Skeletal muscle tissue (tissue), 4 donors: ENCODE data around the gene NRROS. TPM values are rescaled to one million over a fixed set of nuclear protein-coding genes. Genes with fewer than 3 reads are reported as not detected.
"Not testable (repeated sequence)": the region's sequence is repeated elsewhere in the genome, so short reads cannot be mapped to it uniquely, and the experiment has no call there.

Source experiments
- H3K27ac ChIP-seq: one replicate; pipeline ENCODE4 v1.7.0; 2013; ENCODE audit warnings: mild to moderate bottlenecking, low read depth, low read length, inconsistent platforms
- H3K27me3 ChIP-seq, 3 donors: one replicate each; pipeline ENCODE4 v1.7.0; 2013; ENCODE audit warnings: low read length in 3 of 3; ENCODE audit not compliant: control insufficient read depth in 3 of 3, insufficient read depth in 3 of 3
- H3K36me3 ChIP-seq, 3 donors: one replicate each; pipeline ENCODE4 v1.7.0; 2013; ENCODE audit warnings: low read length in 3 of 3; ENCODE audit not compliant: control insufficient read depth in 3 of 3, insufficient read depth in 3 of 3
- H3K4me1 ChIP-seq, 3 donors: one replicate each; pipeline ENCODE4 v1.7.0; 2013; ENCODE audit warnings: low read length in 3 of 3, mild to moderate bottlenecking in 3 of 3; ENCODE audit not compliant: control insufficient read depth in 3 of 3, insufficient read depth in 3 of 3
- H3K4me3 ChIP-seq, 3 donors: one replicate each; pipeline ENCODE4 v1.7.0; 2013; ENCODE audit warnings: low read length in 3 of 3
- H3K9ac ChIP-seq, 3 donors: one replicate each; pipeline ENCODE4 v1.7.0; 2013; ENCODE audit warnings: low read length in 3 of 3, mild to moderate bottlenecking in 3 of 3, moderate library complexity in 2 of 3, low read depth in 1 of 3
- H3K9me3 ChIP-seq, 3 donors: one replicate each; pipeline ENCODE4 v1.7.0; 2013; ENCODE audit warnings: low read length in 3 of 3; ENCODE audit not compliant: control insufficient read depth in 3 of 3
- total RNA-seq: library from RNA; depleted of rRNA; stranded (reverse); fragments of >200 nt; gene quantifications from one replicate; pipeline ENCODE4 v1.2.3, GENCODE V29; 2014
- donor health status: Osteomylitis.

Gene NRROS
- total RNA-seq, 1 donor from 2014 or later, result 1.6 TPM

GRCh38 chr3:196634829-196635228 lies 4.7 kb upstream of the NRROS start:
- no peaks in the 10 kb centered on the region for H3K9me3 ChIP-seq
- H3K36me3 ChIP-seq, result no peaks in the 10 kb centered on the region
- H3K4me1 ChIP-seq, result peaks cover 7 to 18% (median 12%) of the 10 kb centered on the region in 3 donors
- H3K27me3 ChIP-seq, result peaks cover 12 to 17% (median 13%) of the 10 kb centered on the region in 3 donors
- no peak overlapping the region for H3K9ac ChIP-seq
- no peak overlapping the region for H3K4me3 ChIP-seq
- peak overlapping the region; percentile 7 for H3K27ac ChIP-seq

- Histone ChIP-seq H3K27me3 (peaks cover 20 to 27% (median 25%) of the 10 kb centered on the region in 3 donors), H3K9ac (no peak overlapping the region), H3K4me3 (no peak overlapping the region), H3K4me1 (peaks cover 9 to 19% (median 12%) of the 10 kb centered on the region in 3 donors), H3K36me3 (no peaks in the 10 kb centered on the region), H3K9me3 (no peaks in the 10 kb centered on the region), H3K27ac (peak overlapping the region; percentile 19)
Measured at GRCh38 chr3:196636369-196637349, 2.8 kb upstream of the NRROS start.

- H3K27ac ChIP-seq, H3K4me3 ChIP-seq: not testable (repeated sequence)
Measured at GRCh38 chr3:196637941-196638340, 1.6 kb upstream of the NRROS start.

GRCh38 chr3:196638861-196639482 lies 522 bp upstream of the NRROS start:
- Histone ChIP-seq H3K4me3 (peak overlapping the region; percentile 45 to 78 (median 70)), H3K9me3 (no peaks in the 10 kb centered on the region), H3K27me3 (peaks cover 20 to 31% (median 27%) of the 10 kb centered on the region in 3 donors), H3K9ac (peak overlapping the region in 2 of 3 donors; percentile 56 to 72), H3K36me3 (no peaks in the 10 kb centered on the region), H3K4me1 (peaks cover 0 to 17% (median 3%) of the 10 kb centered on the region in 3 donors), H3K27ac (peak overlapping the region; percentile 52)

More at GRCh38 chr3:196637941-196638340, 1.6 kb upstream of the NRROS start:
- not testable (repeated sequence) for H3K9me3 ChIP-seq, H3K36me3 ChIP-seq, H3K9ac ChIP-seq
- Histone ChIP-seq H3K4me1 (peaks cover 4 to 14% (median 5%) of the 10 kb centered on the region in 3 donors), H3K27me3 (peaks cover 20 to 28% (median 27%) of the 10 kb centered on the region in 3 donors)

DNA sequence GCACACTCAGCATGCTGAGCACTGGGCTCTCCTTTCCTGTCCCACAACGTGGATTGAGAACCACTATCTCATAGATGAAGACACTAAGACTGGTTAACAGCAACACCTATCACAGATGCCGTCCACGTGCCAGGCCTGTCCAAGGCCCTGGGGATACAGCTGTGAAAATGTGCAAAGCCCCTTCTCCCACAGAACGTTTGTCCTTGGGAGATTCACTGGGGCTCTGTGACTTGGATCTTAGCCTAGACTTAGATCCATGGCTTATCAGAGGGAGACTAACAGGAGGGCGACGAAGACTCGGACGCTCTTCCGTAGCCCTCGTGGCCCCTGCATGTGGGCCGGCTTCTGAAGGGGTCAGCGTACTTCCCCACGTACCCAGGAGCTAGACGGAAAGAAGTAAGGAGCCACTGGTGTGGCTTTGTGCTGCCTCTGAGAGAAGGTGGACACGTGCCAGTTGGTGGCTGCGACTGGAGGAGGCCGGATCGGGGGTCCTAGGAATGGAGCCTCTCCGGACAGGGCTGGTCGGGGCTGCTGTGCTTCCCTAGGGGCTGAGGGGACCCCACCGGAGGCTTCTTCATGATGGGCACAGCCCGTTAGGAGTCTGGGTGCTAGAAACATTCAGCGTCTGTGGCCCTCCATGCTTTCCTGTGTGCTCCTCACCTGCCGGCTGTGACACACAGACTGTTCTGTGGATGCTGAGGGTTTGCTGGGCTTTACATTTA lies 964 bp downstream of the NRROS start:
- H3K27me3 ChIP-seq, result peaks cover 20 to 31% (median 27%) of the 10 kb centered on the region in 3 donors
- no peaks in the 10 kb centered on the region for H3K36me3 ChIP-seq
- H3K4me1 ChIP-seq, result peaks cover 0 to 17% (median 3%) of the 10 kb centered on the region in 3 donors
- no peaks in the 10 kb centered on the region for H3K9me3 ChIP-seq
- peak overlapping the region; percentile 70 to 78 (median 71) for H3K4me3 ChIP-seq
- peak overlapping the region; percentile 56 to 72 (median 57) for H3K9ac ChIP-seq
- H3K27ac ChIP-seq, result peak overlapping the region; percentile 52

- Histone ChIP-seq H3K4me1 (peaks cover 0 to 17% (median 3%) of the 10 kb centered on the region in 3 donors), H3K27me3 (peaks cover 20 to 27% (median 21%) of the 10 kb centered on the region in 3 donors), H3K9ac (peak overlapping the region in 1 of 3 donors; percentile 16), H3K27ac (no peak overlapping the region), H3K36me3 (no peaks in the 10 kb centered on the region), H3K4me3 (peak overlapping the region in 2 of 3 donors; percentile 2 to 50), H3K9me3 (no peaks in the 10 kb centered on the region)
Measured at GRCh38 chr3:196641333-196642054, 2.0 kb downstream of the NRROS start.

- Histone ChIP-seq H3K4me3 (no peak overlapping the region), H3K27ac (no peak overlapping the region), H3K9ac (no peak overlapping the region), H3K27me3 (peaks cover 19 to 24% (median 20%) of the 10 kb centered on the region in 3 donors), H3K9me3 (no peaks in the 10 kb centered on the region), H3K4me1 (peaks cover 0 to 17% (median 3%) of the 10 kb centered on the region in 3 donors), H3K36me3 (no peaks in the 10 kb centered on the region)
Measured at GRCh38 chr3:196642434-196642833, 2.9 kb downstream of the NRROS start.

GRCh38 chr3:196643201-196643749 lies 3.8 kb downstream of the NRROS start:
- H3K9me3 ChIP-seq, result no peaks in the 10 kb centered on the region
- peaks cover 19 to 24% (median 20%) of the 10 kb centered on the region in 3 donors for H3K27me3 ChIP-seq
- H3K27ac ChIP-seq, result no peak overlapping the region
- H3K36me3 ChIP-seq, result no peaks in the 10 kb centered on the region
- H3K4me3 ChIP-seq, result no peak overlapping the region
- H3K4me1 ChIP-seq, result peaks cover 0 to 17% (median 3%) of the 10 kb centered on the region in 3 donors
- no peak overlapping the region for H3K9ac ChIP-seq

- H3K4me1 ChIP-seq, result peaks cover 0 to 14% (median 3%) of the 10 kb centered on the region in 3 donors
- H3K9me3 ChIP-seq, result no peaks in the 10 kb centered on the region
- H3K9ac ChIP-seq, result no peak overlapping the region
- no peak overlapping the region for H3K4me3 ChIP-seq
- H3K27ac ChIP-seq, result no peak overlapping the region
- peaks cover 16 to 22% (median 18%) of the 10 kb centered on the region in 3 donors for H3K27me3 ChIP-seq
- no peaks in the 10 kb centered on the region for H3K36me3 ChIP-seq
Measured at GRCh38 chr3:196643761-196644160, 4.3 kb downstream of the NRROS start.
